GM23338 (cell line): ENCODE measurements around the gene COL16A1. TPM values are rescaled to one million over a fixed set of nuclear protein-coding genes. Genes with fewer than 3 reads are reported as not detected.

Source experiments
- ATAC-seq: fragments of 200-7000 bp; cut with Tn5 transposase; 3 replicates; pipeline ENCODE4 v1.9.1; 2020
- DNase-seq: peaks from one replicate; pipeline ENCODE4 v3.0.0-alpha.2; 2015; ENCODE audit warnings: low spot score
- H2AFZ ChIP-seq: fragments of 200-600 bp; sonication (generic); 2 replicates; pipeline ENCODE4 v1.8.0; 2016; ENCODE audit warnings: antibody characterized with exemption, mild to moderate bottlenecking, moderate library complexity
- H3F3A ChIP-seq: fragments of 200-600 bp; sonication (generic); replicated peaks from 2 replicates; pipeline ENCODE4 v1.8.0; 2017; ENCODE audit warnings: antibody characterized with exemption, mixed run types, low read depth
- H3K27ac ChIP-seq: fragments of 200-600 bp; sonication (generic); 2 replicates; pipeline ENCODE4 v1.6.1; 2016; ENCODE audit warnings: low read depth
- H3K27me3 ChIP-seq: fragments of 200-600 bp; sonication (generic); 2 replicates; pipeline ENCODE4 v1.8.0; 2016; ENCODE audit warnings: mild to moderate bottlenecking, mixed run types, moderate library complexity; ENCODE audit not compliant: insufficient read depth
- H3K36me3 ChIP-seq: fragments of 200-600 bp; sonication (generic); 2 replicates; pipeline ENCODE4 v1.8.0; 2016; ENCODE audit warnings: mild to moderate bottlenecking; ENCODE audit not compliant: insufficient read depth
- H3K4me1 ChIP-seq: fragments of 200-600 bp; sonication (generic); 2 replicates; pipeline ENCODE4 v1.8.0; 2016; ENCODE audit warnings: mild to moderate bottlenecking, moderate library complexity; ENCODE audit not compliant: insufficient read depth
- H3K4me2 ChIP-seq: fragments of 200-600 bp; sonication (generic); 2 replicates; pipeline ENCODE4 v1.7.1; 2017; ENCODE audit warnings: mixed run types
- H3K4me3 ChIP-seq: fragments of 200-600 bp; sonication (generic); 2 replicates; pipeline ENCODE4 v1.6.1; 2016; ENCODE audit warnings: mixed run types
- H3K79me2 ChIP-seq: fragments of 200-600 bp; sonication (generic); replicated peaks from 2 replicates; pipeline ENCODE4 v1.8.0; 2017; ENCODE audit warnings: mild to moderate bottlenecking; ENCODE audit not compliant: insufficient read depth
- H3K9me2 ChIP-seq: fragments of 200-600 bp; sonication (generic); 2 replicates; pipeline ENCODE4 v1.8.0; 2017; ENCODE audit not compliant: insufficient read depth
- H4K20me1 ChIP-seq: fragments of 200-600 bp; sonication (generic); replicated peaks from 2 replicates; pipeline ENCODE4 v1.8.0; 2017; ENCODE audit warnings: mild to moderate bottlenecking; ENCODE audit not compliant: insufficient read depth
- H3K27ac Mint-ChIP-seq: 2 replicates; pipeline ENCODE4 v1.8.0; 2020; ENCODE audit warnings: inconsistent platforms, mild to moderate bottlenecking, moderate library complexity, mixed read lengths
- H3K27me3 Mint-ChIP-seq: 3 replicates; pipeline ENCODE4 v1.8.0; 2022; ENCODE audit warnings: low read depth, mild to moderate bottlenecking, moderate library complexity, mixed read lengths, inconsistent platforms; ENCODE audit not compliant: insufficient read depth, poor library complexity
- H3K36me3 Mint-ChIP-seq: 3 replicates; pipeline ENCODE4 v1.8.0; 2021; ENCODE audit warnings: low read depth, mild to moderate bottlenecking, inconsistent platforms, moderate library complexity, mixed read lengths
- H3K4me1 Mint-ChIP-seq: 3 replicates; pipeline ENCODE4 v1.8.0; 2020; ENCODE audit warnings: mild to moderate bottlenecking, inconsistent platforms, mixed read lengths
- H3K4me3 Mint-ChIP-seq: 3 replicates; pipeline ENCODE4 v1.8.0; 2021; ENCODE audit warnings: moderate library complexity, mild to moderate bottlenecking, inconsistent platforms, mixed read lengths
- H3K9me3 Mint-ChIP-seq: 3 replicates; pipeline ENCODE4 v1.8.0; 2020; ENCODE audit warnings: moderate library complexity, mild to moderate bottlenecking, inconsistent platforms, mixed read lengths
- CREB1 ChIP-seq: fragments of 250-450 bp; sonication (Bioruptor Pico); IDR thresholded peaks from 2 replicates; pipeline ENCODE4 v1.5.0; 2020; ENCODE audit warnings: low read depth, mild to moderate bottlenecking, moderate library complexity
- CTCF ChIP-seq, 2 experiments: fragments of 200-600 bp in 1 of 2; sonication (generic) in 1 of 2; conservative IDR thresholded peaks; 2 replicates each; pipeline versions ENCODE4 v1.5.1 to v1.6.1; 2016 to 2017; ENCODE audit warnings: antibody characterized with exemption in 2 of 2, low read depth in 2 of 2, mild to moderate bottlenecking in 2 of 2, moderate library complexity in 1 of 2
- EZH2 ChIP-seq: fragments of 200-600 bp; sonication (generic); IDR thresholded peaks from one replicate; pipeline ENCODE4 v1.8.0; 2017; ENCODE audit warnings: antibody characterized with exemption, mild to moderate bottlenecking, low read depth; ENCODE audit not compliant: unreplicated experiment
- EZH2phosphoT487 ChIP-seq: fragments of 200-600 bp; sonication (generic); IDR thresholded peaks from one replicate; pipeline ENCODE4 v1.8.1; 2018; ENCODE audit warnings: antibody characterized with exemption; ENCODE audit not compliant: unreplicated experiment
- JUNB ChIP-seq: IDR thresholded peaks from one replicate; pipeline ENCODE4 v1.6.1; 2016; ENCODE audit warnings: antibody characterized with exemption; ENCODE audit not compliant: unreplicated experiment
- NANOG ChIP-seq: IDR thresholded peaks from 2 replicates; pipeline ENCODE4 v1.6.1; 2016; ENCODE audit warnings: antibody characterized with exemption, borderline replicate concordance
- POLR2AphosphoS5 ChIP-seq: IDR thresholded peaks from 2 replicates; pipeline ENCODE4 v1.6.1; 2016; ENCODE audit warnings: antibody characterized with exemption, low read depth
- REST ChIP-seq: IDR thresholded peaks from one replicate; pipeline ENCODE4 v1.6.1; 2018; ENCODE audit warnings: antibody characterized with exemption; ENCODE audit not compliant: unreplicated experiment
- STAT1 ChIP-seq: IDR thresholded peaks from one replicate; pipeline ENCODE4 v1.6.1; 2016; ENCODE audit warnings: antibody characterized with exemption; ENCODE audit not compliant: unreplicated experiment
- ZNF114 ChIP-seq: fragments of 250-450 bp; sonication (Bioruptor Pico); IDR thresholded peaks from 2 replicates; pipeline ENCODE4 v1.5.0; 2020; ENCODE audit warnings: mild to moderate bottlenecking, moderate library complexity
- ZNF331 ChIP-seq: fragments of 250-450 bp; sonication (Bioruptor Pico); IDR thresholded peaks from 2 replicates; pipeline ENCODE4 v1.5.0; 2020; ENCODE audit warnings: low read depth, mild to moderate bottlenecking, moderate library complexity
- ZNF462 ChIP-seq: fragments of 250-450 bp; sonication (Bioruptor Pico); IDR thresholded peaks from 2 replicates; pipeline ENCODE4 v1.5.0; 2020; ENCODE audit warnings: mild to moderate bottlenecking, moderate library complexity
- polyA plus RNA-seq: library from polyadenylated mRNA; unstranded; fragments of >200 nt; fragmentation: Nextera tagmentation; extraction: Ambion mirVana; gene quantifications from 2 replicates; pipeline ENCODE4 v1.2.1, GENCODE V29; 2016
- total RNA-seq: library from RNA; depleted of rRNA; stranded (reverse); fragments of >200 nt; shearing (Covaris generic); gene quantifications from 2 replicates; pipeline ENCODE4 v1.2.3, GENCODE V29; 2014

COL16A1 gene
- total and polyA plus RNA-seq, 2 experiments from 2014 or later, result 4.2 to 13.2 TPM

GRCh38 chr1:31689854-31690253, 14.0 kb downstream of the COL16A1 start:
- H3K4me1 ChIP-seq, result no peaks in the 10 kb centered on the region
- H3F3A ChIP-seq, result no peaks in the 10 kb centered on the region
- no peak for ATAC-seq
- H3K27ac Mint-ChIP-seq, result no peak overlapping the region
- no peaks in the 10 kb centered on the region for H3K36me3 ChIP-seq
- no peaks in the 10 kb centered on the region for H3K9me2 ChIP-seq
- no peaks in the 10 kb centered on the region for H4K20me1 ChIP-seq
- no peak for TF ChIP-seq ZNF331 (CRISPR knock-in tag)
- TF ChIP-seq CTCF (conservative IDR thresholded peaks at IDR 0.05; ENCODE audit: low read depth in 2 of 2), result no peak
- no peak for TF ChIP-seq EZH2phosphoT487
- TF ChIP-seq JUNB, result no peak
- no peak for TF ChIP-seq CREB1
- TF ChIP-seq ZNF462 (CRISPR knock-in tag), result no peak
- TF ChIP-seq POLR2AphosphoS5, result no peak
- no peak for TF ChIP-seq EZH2
- TF ChIP-seq STAT1, result no peak
- TF ChIP-seq NANOG, result no peak
- no peak for TF ChIP-seq ZNF114 (CRISPR knock-in tag)
- TF ChIP-seq REST, result no peak
- H3K27ac ChIP-seq, result no peak overlapping the region
- H3K79me2 ChIP-seq, result no peaks in the 10 kb centered on the region
- H3K4me3 ChIP-seq, result no peak overlapping the region
- no peaks in the 10 kb centered on the region; the same call in 2 of the 3 replicates for H3K9me3 Mint-ChIP-seq
- peaks cover 12% of the 10 kb centered on the region for H3K27me3 Mint-ChIP-seq
- peaks cover 26% of the 10 kb centered on the region for H3K4me1 Mint-ChIP-seq
- DNase-seq, result no peak
- no peak overlapping the region for H3K4me3 Mint-ChIP-seq
- no peak overlapping the region for H2AFZ ChIP-seq
- no peaks in the 10 kb centered on the region for H3K36me3 Mint-ChIP-seq
- no peak overlapping the region for H3K4me2 ChIP-seq
- H3K27me3 ChIP-seq, result no peaks in the 10 kb centered on the region
